ENCODE results near the gene NDUFS7.

Gene NDUFS7

DNA sequence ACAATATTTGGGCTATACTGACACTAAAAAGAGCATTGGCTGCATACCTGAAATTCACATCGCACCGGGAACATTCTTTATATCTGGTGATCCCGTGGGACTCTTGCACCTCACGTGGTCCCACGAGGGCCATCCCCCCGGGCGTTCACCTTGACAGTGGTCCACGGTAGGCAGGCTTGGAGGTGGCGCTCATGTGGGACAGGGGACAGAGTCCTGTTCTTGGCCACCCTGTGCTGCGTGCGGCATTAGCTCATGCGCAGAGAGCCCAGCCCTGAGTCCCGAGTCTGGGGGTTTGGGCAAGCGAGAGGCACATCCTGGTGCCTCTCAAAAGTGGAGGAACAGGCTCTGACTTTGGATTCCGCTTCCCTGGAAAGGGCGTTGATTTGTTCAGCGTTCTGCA is 10.1 kb downstream of the NDUFS7 start:
- TF ChIP-seq, protein P1, sequence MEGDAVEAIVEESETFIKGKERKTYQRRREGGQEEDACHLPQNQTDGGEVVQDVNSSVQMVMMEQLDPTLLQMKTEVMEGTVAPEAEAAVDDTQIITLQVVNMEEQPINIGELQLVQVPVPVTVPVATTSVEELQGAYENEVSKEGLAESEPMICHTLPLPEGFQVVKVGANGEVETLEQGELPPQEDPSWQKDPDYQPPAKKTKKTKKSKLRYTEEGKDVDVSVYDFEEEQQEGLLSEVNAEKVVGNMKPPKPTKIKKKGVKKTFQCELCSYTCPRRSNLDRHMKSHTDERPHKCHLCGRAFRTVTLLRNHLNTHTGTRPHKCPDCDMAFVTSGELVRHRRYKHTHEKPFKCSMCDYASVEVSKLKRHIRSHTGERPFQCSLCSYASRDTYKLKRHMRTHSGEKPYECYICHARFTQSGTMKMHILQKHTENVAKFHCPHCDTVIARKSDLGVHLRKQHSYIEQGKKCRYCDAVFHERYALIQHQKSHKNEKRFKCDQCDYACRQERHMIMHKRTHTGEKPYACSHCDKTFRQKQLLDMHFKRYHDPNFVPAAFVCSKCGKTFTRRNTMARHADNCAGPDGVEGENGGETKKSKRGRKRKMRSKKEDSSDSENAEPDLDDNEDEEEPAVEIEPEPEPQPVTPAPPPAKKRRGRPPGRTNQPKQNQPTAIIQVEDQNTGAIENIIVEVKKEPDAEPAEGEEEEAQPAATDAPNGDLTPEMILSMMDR (IDR thresholded peaks at IDR 0.05) = no peak
- no peak for TF ChIP-seq ZFX (IDR thresholded peaks at IDR 0.05; ENCODE audit: borderline replicate concordance)
- H3K27ac ChIP-seq = peak overlapping the region; percentile 75

DNA sequence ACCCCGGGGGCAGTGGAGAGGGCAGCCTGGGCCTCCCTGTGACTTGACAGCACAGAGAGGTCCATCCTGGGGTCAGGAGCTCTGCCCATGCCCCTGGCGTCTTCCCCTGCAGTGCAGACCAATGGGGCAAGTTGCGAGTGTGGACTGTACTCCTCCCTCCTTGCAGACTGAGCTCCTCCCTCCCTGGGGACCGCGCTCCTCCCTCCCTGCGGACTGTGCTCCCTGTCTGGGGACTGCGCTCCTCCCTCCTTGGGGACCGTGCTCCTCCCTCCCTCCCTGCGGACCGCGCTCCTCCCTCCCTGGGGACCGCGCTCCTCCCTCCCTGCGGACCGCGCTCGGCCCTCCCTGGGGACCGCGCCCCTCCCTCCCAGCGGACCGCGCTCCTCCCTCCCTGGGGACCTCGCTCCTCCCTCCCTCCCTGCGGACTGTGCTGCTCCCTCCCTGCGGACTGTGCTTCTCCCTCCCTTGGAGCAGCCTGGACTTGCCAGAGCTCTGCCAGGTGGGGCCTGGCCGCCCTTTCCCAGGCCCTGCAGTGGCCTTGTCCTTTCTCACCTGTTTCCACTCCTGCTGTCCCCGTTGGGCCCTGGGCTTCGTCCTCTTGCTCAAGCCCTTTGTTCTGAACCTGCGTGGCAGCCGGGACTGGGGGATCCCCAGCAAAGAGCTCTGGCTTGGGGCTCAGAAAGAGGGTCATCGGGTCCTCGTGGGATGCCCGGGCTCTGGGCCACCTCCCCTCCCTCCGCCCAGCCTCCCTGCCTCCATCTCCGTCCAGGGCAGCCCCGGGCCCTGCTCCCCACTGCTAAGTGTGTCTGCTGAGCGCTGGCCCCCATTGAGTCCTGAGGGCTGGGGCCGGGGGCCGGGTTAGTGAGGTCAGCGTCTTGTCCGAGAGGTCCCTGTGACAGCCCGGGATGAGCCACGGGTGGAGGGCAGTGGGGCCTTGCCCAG is 10.8 kb downstream of the NDUFS7 start:
- H3K27ac ChIP-seq = peak overlapping the region; percentile 75

DNA sequence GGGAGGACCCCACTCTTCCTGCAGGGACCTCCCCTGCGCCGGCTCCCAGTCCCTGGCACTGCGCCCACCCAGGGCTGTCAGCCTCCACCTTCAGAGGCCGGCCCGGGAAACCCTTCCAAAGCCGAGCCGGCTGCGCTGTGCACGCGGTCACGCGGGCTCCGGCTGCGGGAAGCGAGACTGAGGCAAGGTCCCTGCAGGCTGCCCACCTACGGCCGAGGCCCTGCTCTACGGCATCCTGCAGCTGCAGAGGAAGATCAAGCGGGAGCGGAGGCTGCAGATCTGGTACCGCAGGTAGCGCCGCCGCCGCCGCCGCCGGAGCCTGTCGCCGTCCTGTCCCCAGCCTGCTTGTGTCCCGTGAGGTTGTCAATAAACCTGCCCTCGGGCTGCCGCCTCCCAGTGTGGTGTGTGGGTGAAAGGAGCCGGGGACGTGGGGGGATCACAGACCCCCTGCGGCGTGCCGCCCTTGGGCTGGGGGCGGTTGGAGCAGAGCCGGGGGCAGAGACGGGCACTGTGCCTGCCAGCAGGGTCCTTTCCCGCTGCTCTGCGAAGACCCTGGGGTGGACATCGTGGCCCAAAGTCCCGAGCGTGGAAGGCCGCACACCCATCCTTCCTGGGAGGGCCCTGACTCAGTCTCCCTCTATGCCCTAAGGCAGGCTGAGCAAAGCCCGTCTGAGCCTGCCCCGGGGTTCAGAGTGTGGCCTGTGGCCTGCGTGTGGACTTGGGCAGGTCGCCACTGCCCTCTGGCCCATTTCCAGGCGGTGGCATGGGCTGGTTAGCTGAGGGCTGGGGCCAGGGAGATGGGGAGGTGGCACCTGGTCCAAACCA is 11.7 kb downstream of the NDUFS7 start:
- H3K27ac ChIP-seq = peak overlapping the region; percentile 75
- TF ChIP-seq, protein P1 (IDR thresholded peaks at IDR 0.05) = no peak
- TF ChIP-seq ZFX (IDR thresholded peaks at IDR 0.05; ENCODE audit: borderline replicate concordance) = no peak

More for the DNA sequence above, 10.8 kb downstream of the NDUFS7 start:
- TF ChIP-seq ZFX (IDR thresholded peaks at IDR 0.05; ENCODE audit: borderline replicate concordance) = no peak
- TF ChIP-seq, protein P1 (IDR thresholded peaks at IDR 0.05) = no peak

DNA sequence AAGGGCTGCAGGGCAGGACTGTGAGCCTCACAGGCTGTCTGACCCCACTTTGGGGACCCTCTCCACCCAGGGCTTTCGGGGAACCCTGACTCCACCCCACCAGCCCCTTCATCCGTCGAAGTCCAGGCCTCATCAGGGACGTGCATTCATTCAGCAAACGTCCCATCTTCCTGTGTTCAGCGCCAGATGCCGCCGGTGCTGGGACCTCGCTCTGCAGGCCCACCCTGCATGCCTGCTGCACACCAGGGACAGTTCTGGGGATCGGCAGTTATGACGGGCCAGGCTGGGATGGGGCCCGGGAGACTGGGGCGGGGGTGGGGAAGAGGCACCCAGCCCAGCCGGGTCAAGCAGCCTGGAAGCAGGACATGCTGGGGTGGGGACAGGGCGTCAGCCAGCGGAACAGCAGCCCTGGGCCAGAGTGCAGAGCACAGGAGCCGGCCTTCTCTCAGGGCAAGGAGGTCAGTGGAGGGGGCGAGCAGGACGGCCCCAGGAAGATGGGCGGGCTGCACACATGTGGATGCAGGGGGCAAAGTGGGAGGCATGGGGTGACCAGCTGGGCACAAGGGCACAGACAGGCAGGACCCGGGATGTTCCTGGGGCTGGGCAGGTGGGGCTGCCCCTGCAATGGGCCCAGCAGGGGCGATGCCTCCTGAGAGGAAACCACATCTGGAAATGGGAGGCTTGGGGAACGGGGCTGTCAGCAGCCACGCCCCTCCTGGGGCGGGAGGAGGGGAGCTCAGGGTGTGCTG is 12.5 kb downstream of the NDUFS7 start:
- TF ChIP-seq, protein P1 (IDR thresholded peaks at IDR 0.05) = no peak
- no peak for TF ChIP-seq ZFX (IDR thresholded peaks at IDR 0.05; ENCODE audit: borderline replicate concordance)
- H3K27ac ChIP-seq = peak overlapping the region; percentile 75

DNA sequence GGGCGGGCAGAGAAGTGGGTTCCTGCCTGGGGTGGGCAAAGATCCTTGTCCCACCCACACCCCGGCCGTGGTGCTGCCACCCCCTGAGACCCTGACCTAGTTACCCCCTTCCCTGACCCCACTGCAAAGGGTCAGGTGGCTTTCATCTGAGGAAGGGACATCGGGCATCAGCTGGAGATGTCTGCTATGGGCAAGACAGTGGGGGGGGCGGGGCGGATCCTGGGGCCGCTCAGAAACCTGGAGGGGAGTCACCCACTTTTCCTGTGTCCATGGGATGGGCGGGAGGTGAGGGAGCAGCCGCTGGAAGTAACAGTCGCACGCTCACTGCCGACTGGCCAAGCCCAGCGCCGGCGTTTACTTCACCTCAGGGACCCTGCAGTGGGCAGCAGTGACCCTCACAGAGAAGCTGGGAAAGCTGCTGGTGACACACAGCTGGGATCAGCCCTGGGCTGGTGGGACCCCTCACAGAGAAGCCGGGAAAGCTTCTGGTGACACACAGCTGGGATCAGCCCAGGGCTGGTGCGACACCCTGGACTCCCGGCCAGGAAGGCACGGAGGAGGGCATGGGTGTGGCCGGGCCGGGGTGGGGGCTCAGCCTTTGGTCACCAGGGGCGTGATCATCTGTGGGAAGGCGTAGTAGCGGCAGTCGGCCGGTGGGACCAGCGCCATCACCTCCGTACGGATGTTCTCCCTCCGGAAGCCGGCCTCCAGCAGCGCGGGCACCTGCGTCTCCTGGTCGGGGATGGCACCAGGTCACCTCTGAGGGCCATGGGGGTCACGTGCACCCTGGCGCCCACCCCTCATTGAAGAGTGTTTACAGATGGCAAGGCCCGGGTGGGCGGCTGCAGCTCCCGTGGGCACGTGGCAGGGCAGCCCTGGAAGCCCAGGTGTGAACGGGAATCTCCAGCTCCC is 13.3 kb downstream of the NDUFS7 start:
- peak overlapping the region; percentile 75 for H3K27ac ChIP-seq
- TF ChIP-seq ZFX (IDR thresholded peaks at IDR 0.05; ENCODE audit: borderline replicate concordance) = no peak
- TF ChIP-seq, protein P1 (IDR thresholded peaks at IDR 0.05) = no peak

DNA sequence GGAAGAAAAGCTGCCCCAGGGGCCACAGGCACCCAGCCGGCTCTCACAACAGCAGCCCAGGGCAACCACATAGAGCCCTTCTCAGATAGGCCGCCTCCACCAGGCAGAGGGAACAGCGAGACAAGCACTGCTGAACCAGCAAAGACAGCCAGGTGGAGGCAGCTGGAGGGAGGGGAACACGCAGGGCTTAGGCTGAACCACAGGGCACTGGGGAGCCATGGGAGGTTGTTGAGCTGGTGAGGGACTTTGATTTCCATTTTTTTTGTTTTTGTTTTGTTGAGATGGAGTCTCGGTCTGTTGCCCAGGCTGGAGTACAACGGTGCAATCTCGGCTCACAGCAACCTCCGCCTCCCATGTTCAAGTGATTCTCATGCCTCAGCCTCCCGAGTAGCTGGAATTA is 14.1 kb downstream of the NDUFS7 start:
- TF ChIP-seq ZFX (IDR thresholded peaks at IDR 0.05; ENCODE audit: borderline replicate concordance) = no peak
- TF ChIP-seq, protein P1 (IDR thresholded peaks at IDR 0.05) = no peak
- H3K27ac ChIP-seq = peak overlapping the region; percentile 75

All from 22Rv1 (cell line).